Upper lobe of right lung (tissue), 1 donor: Measurements from ENCODE around the gene C12orf42. TPM values are rescaled to one million over a fixed set of nuclear protein-coding genes. Genes with fewer than 3 reads are reported as not detected.

ENCODE experiments used
- ATAC-seq: fragments of 200-7000 bp; cut with Tn5 transposase; one replicate; pipeline ENCODE4 v1.9.1; 2020; ENCODE audit warnings: mild to moderate bottlenecking, moderate library complexity
- DNase-seq: peaks from one replicate; pipeline ENCODE4 v3.0.0-alpha.2; 2020
- H3K27ac ChIP-seq: fragments of 200-600 bp; one replicate; pipeline ENCODE4 v1.8.0; 2022
- H3K27me3 ChIP-seq: fragments of 200-600 bp; one replicate; pipeline ENCODE4 v1.8.0; 2022; ENCODE audit warnings: mild to moderate bottlenecking
- H3K36me3 ChIP-seq: fragments of 200-600 bp; one replicate; pipeline ENCODE4 v1.8.0; 2022
- H3K4me1 ChIP-seq: fragments of 200-600 bp; one replicate; pipeline ENCODE4 v1.8.0; 2022
- H3K4me3 ChIP-seq: fragments of 200-600 bp; one replicate; pipeline ENCODE4 v1.8.0; 2022; ENCODE audit warnings: mild to moderate bottlenecking
- H3K9me3 ChIP-seq: fragments of 200-600 bp; one replicate; pipeline ENCODE4 v1.8.0; 2022
- intact Hi-C: fragments of 100-400 bp; cut with DNase I; formaldehyde crosslinking; loops from one replicate; pipeline ENCODE4 v1.11.0; 2022
- total RNA-seq: library from RNA; stranded (reverse); fragmentation: NEBNext Ultra II Directional; extraction: Animal tissue kit (Norgen Biotek cat#: 25700); gene quantifications from one replicate; pipeline ENCODE4 v1.2.1, GENCODE V29; 2021
- TF ChIP-seq, protein P1 (sequence below): fragments of 200-600 bp; IDR thresholded peaks from one replicate; pipeline ENCODE4 v1.8.0; 2022; ENCODE audit warnings: antibody characterized with exemption
- donor health status: DM: no; HTN: yes; CAD: no; lungs with severe emphysema.

C12orf42 gene
- total RNA-seq, 1 donor from 2014 or later = not detected

- Histone ChIP-seq H3K27me3 (peaks cover 40% of the 10 kb centered on the region), H3K27ac (no peak overlapping the region), H3K4me1 (peaks cover 9% of the 10 kb centered on the region), H3K36me3 (no peaks in the 10 kb centered on the region), H3K9me3 (no peaks in the 10 kb centered on the region), H3K4me3 (peak overlapping the region; percentile 33)
- intact Hi-C loops = no loop called here
- TF ChIP-seq, protein P1, sequence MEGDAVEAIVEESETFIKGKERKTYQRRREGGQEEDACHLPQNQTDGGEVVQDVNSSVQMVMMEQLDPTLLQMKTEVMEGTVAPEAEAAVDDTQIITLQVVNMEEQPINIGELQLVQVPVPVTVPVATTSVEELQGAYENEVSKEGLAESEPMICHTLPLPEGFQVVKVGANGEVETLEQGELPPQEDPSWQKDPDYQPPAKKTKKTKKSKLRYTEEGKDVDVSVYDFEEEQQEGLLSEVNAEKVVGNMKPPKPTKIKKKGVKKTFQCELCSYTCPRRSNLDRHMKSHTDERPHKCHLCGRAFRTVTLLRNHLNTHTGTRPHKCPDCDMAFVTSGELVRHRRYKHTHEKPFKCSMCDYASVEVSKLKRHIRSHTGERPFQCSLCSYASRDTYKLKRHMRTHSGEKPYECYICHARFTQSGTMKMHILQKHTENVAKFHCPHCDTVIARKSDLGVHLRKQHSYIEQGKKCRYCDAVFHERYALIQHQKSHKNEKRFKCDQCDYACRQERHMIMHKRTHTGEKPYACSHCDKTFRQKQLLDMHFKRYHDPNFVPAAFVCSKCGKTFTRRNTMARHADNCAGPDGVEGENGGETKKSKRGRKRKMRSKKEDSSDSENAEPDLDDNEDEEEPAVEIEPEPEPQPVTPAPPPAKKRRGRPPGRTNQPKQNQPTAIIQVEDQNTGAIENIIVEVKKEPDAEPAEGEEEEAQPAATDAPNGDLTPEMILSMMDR = no peak
- DNase-seq (no peak), ATAC-seq (no peak)
These were observed 867 bp downstream of the C12orf42 start for GRCh38 chr12:103494734-103495468.

GRCh38 chr12:103494051-103494733 lies 1.6 kb downstream of the C12orf42 start:
- Histone ChIP-seq H3K27ac (no peak overlapping the region), H3K36me3 (no peaks in the 10 kb centered on the region), H3K4me1 (peaks cover 9% of the 10 kb centered on the region), H3K4me3 (no peak overlapping the region), H3K27me3 (peaks cover 40% of the 10 kb centered on the region), H3K9me3 (no peaks in the 10 kb centered on the region)
- DNase-seq (no peak), ATAC-seq (no peak)
- TF ChIP-seq, protein P1 = no peak
- intact Hi-C loops = no loop called here

DNA sequence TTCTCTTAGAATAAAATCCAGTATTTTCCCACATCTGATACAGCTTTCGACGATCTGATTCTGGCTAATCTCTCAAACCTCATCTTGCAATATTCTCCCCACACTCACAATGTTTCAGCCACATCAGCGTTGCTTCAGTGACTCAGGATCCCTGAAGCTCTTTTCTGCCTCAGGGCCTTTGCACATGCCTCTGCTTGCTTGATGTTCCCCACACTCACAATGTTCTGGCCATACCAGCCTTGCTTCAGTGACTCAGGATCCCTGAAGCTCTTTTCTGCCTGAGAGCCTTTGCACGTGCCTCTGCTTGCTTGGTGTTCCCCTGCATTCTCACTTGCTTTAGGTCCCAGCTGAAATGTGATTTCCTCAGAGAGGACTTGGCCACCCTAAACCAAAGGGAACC lies 2.6 kb downstream of the C12orf42 start:
- H3K27me3 ChIP-seq = peaks cover 38% of the 10 kb centered on the region
- H3K27ac ChIP-seq = no peak overlapping the region
- H3K9me3 ChIP-seq = no peaks in the 10 kb centered on the region
- H3K4me3 ChIP-seq = no peak overlapping the region
- intact Hi-C loops = no loop called here
- peaks cover 9% of the 10 kb centered on the region for H3K4me1 ChIP-seq
- no peak for ATAC-seq
- no peaks in the 10 kb centered on the region for H3K36me3 ChIP-seq
- TF ChIP-seq, protein P1 = no peak
- DNase-seq = no peak

DNA sequence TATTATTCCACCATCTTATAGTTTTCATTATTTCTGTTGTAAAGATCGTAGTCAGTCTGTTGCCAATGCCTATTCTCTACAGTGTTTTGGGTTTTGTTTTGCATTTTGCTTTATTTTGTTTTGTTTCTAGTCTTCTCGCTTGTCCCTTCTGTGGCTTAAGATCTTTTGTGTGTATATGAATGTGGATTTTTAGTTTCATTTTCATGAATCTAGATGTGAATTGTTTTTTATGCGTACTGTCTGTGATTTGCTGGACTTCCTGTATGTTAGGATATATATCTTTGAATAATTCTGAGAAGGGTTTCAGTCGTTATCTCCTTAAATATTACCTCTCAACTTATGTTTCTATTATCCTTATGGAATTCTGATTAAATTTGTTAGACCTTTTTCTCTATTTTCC lies 13.4 kb downstream of the C12orf42 start:
- DNase-seq (no peak), ATAC-seq (no peak)
- Histone ChIP-seq H3K27ac (no peak overlapping the region), H3K9me3 (peaks cover 14% of the 10 kb centered on the region), H3K36me3 (no peaks in the 10 kb centered on the region), H3K27me3 (no peaks in the 10 kb centered on the region), H3K4me3 (no peak overlapping the region), H3K4me1 (no peaks in the 10 kb centered on the region)
- TF ChIP-seq, protein P1 = no peak
- intact Hi-C loops = no loop called here

- Histone ChIP-seq H3K4me1 (no peaks in the 10 kb centered on the region), H3K9me3 (peaks cover 7% of the 10 kb centered on the region), H3K27me3 (no peaks in the 10 kb centered on the region), H3K36me3 (no peaks in the 10 kb centered on the region), H3K4me3 (no peak overlapping the region), H3K27ac (no peak overlapping the region)
- TF ChIP-seq, protein P1 = no peak
- intact Hi-C loops = no loop called here
- no peak for DNase-seq
- no peak for ATAC-seq
These were observed 20.7 kb downstream of the C12orf42 start for GRCh38 chr12:103475073-103475472.
